Loucy (cell line): ENCODE data around the gene ENPP3.

Experiments used
- H2AFZ ChIP-seq: fragments of 200-600 bp; sonication (generic); 2 replicates; pipeline ENCODE4 v1.6.0; 2016; ENCODE audit warnings: antibody characterized with exemption, mild to moderate bottlenecking, low read length, moderate library complexity
- H3F3A ChIP-seq: fragments of 200-600 bp; 2 replicates; pipeline ENCODE4 v1.6.0; 2016; ENCODE audit warnings: antibody characterized with exemption, low read depth, mild to moderate bottlenecking
- H3K27me3 ChIP-seq: fragments of 200-600 bp; sonication (generic); 2 replicates; pipeline ENCODE4 v1.6.1; 2014; ENCODE audit warnings: low read length, mild to moderate bottlenecking; ENCODE audit not compliant: insufficient read depth, poor library complexity, severe bottlenecking
- H3K36me3 ChIP-seq: fragments of 200-600 bp; sonication (generic); 2 replicates; pipeline ENCODE4 v1.6.1; 2016; ENCODE audit warnings: low read length; ENCODE audit not compliant: insufficient read depth
- H3K4me1 ChIP-seq: fragments of 200-600 bp; sonication (generic); 2 replicates; pipeline ENCODE4 v1.5.1; 2014; ENCODE audit warnings: low read length, mild to moderate bottlenecking; ENCODE audit not compliant: insufficient read depth, poor library complexity, severe bottlenecking
- H3K4me2 ChIP-seq: fragments of 200-600 bp; sonication (generic); 2 replicates; pipeline ENCODE4 v1.6.0; 2014; ENCODE audit warnings: antibody characterized with exemption, low read length, low read depth, mild to moderate bottlenecking; ENCODE audit not compliant: poor library complexity, severe bottlenecking
- H3K4me3 ChIP-seq: fragments of 200-600 bp; sonication (generic); 2 replicates; pipeline ENCODE4 v1.5.1; 2014; ENCODE audit warnings: low read length, mild to moderate bottlenecking, mixed read lengths; ENCODE audit not compliant: poor library complexity, severe bottlenecking
- H3K79me2 ChIP-seq: fragments of 200-600 bp; sonication (generic); 2 replicates; pipeline ENCODE4 v1.6.1; 2014; ENCODE audit warnings: low read length; ENCODE audit not compliant: insufficient read depth
- H3K9ac ChIP-seq: fragments of 200-600 bp; sonication (generic); 2 replicates; pipeline ENCODE4 v1.6.0; 2014; ENCODE audit warnings: mild to moderate bottlenecking, low read depth, low read length, moderate library complexity; ENCODE audit not compliant: poor library complexity, severe bottlenecking
- H3K9me2 ChIP-seq: fragments of 200-600 bp; sonication (generic); replicated peaks from 2 replicates; pipeline ENCODE4 v1.6.1; 2016; ENCODE audit warnings: low read depth, low read length, mixed read lengths
- H3K9me3 ChIP-seq: fragments of 200-600 bp; sonication (generic); 2 replicates; pipeline ENCODE4 v1.6.1; 2014; ENCODE audit warnings: mild to moderate bottlenecking, antibody characterized with exemption, low read length, low read depth; ENCODE audit not compliant: insufficient read depth
- H4K20me1 ChIP-seq: fragments of 200-600 bp; sonication (generic); 2 replicates; pipeline ENCODE4 v1.6.0; 2014; ENCODE audit warnings: antibody characterized with exemption, low read length, mild to moderate bottlenecking; ENCODE audit not compliant: insufficient read depth, poor library complexity, severe bottlenecking
- EZH2phosphoT487 ChIP-seq: fragments of 200-600 bp; IDR thresholded peaks from 2 replicates; pipeline ENCODE4 v1.6.1; 2018; ENCODE audit warnings: antibody characterized with exemption, mild to moderate bottlenecking, moderate library complexity, borderline replicate concordance
- TF ChIP-seq, protein P1 (sequence below): fragments of 200-600 bp; sonication (generic); conservative IDR thresholded peaks from 2 replicates; pipeline ENCODE4 v1.5.1; 2014; ENCODE audit warnings: mild to moderate bottlenecking, antibody characterized with exemption, low read length

The ENPP3 gene

DNA sequence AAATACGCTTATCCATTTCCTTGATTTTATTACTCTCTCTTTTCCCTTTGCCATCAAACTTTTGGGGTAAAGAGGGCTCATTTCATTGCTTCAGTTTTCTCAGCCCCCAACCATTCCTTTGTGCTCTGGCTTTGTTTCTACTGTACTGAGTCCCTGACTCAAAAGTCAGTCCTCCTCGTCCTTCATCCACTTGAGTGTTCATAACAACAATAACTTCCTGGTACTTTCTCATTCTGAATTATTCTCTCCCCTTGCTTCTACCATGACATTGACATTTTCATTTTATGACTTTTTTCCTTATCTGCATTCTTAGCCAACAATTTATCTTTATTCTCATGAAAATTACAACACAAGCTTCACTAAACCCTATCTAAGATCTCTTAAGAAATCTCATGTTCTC, 911 bp downstream of the ENPP3 start:
- Histone ChIP-seq H3F3A (no peaks in the 10 kb centered on the region), H2AFZ (no peak overlapping the region), H3K4me1 (no peaks in the 10 kb centered on the region), H3K9me2 (no peaks in the 10 kb centered on the region), H3K9ac (no peak overlapping the region), H3K27me3 (no peaks in the 10 kb centered on the region), H3K36me3 (no peaks in the 10 kb centered on the region), H3K4me2 (no peak overlapping the region), H3K79me2 (no peaks in the 10 kb centered on the region), H3K4me3 (no peak overlapping the region), H4K20me1 (no peaks in the 10 kb centered on the region), H3K9me3 (no peaks in the 10 kb centered on the region)
- TF ChIP-seq, protein P1, sequence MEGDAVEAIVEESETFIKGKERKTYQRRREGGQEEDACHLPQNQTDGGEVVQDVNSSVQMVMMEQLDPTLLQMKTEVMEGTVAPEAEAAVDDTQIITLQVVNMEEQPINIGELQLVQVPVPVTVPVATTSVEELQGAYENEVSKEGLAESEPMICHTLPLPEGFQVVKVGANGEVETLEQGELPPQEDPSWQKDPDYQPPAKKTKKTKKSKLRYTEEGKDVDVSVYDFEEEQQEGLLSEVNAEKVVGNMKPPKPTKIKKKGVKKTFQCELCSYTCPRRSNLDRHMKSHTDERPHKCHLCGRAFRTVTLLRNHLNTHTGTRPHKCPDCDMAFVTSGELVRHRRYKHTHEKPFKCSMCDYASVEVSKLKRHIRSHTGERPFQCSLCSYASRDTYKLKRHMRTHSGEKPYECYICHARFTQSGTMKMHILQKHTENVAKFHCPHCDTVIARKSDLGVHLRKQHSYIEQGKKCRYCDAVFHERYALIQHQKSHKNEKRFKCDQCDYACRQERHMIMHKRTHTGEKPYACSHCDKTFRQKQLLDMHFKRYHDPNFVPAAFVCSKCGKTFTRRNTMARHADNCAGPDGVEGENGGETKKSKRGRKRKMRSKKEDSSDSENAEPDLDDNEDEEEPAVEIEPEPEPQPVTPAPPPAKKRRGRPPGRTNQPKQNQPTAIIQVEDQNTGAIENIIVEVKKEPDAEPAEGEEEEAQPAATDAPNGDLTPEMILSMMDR = no peak

DNA sequence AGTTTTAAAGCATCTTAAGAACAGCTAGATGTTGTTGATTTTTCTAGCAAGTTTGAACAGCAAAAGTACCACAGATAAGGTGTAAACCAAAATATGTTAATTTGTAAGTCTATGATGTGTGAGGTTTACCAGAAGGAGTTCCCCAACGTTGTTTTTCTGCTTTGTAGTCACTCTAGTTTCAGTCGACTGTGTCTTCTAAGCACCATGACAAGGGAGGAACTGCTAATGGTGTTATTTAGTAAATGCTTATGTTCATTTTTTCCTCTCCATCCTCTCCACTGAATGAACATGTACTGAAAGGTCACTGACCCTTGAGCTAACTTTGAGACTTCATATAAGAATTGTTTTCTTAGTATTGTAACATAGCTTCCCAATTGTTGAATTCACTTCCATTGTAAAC, 3.0 kb downstream of the ENPP3 start:
- Histone ChIP-seq H3K9me3 (no peaks in the 10 kb centered on the region), H3K36me3 (no peaks in the 10 kb centered on the region), H3K9me2 (no peaks in the 10 kb centered on the region), H3K4me1 (no peaks in the 10 kb centered on the region), H4K20me1 (no peaks in the 10 kb centered on the region), H2AFZ (no peak overlapping the region; the same call in 1 of the 2 replicates), H3K27me3 (no peaks in the 10 kb centered on the region), H3F3A (no peaks in the 10 kb centered on the region), H3K9ac (no peak overlapping the region), H3K79me2 (no peaks in the 10 kb centered on the region), H3K4me2 (no peak overlapping the region), H3K4me3 (no peak overlapping the region)
- TF ChIP-seq, protein P1 = no peak
- TF ChIP-seq EZH2phosphoT487 = no peak

DNA sequence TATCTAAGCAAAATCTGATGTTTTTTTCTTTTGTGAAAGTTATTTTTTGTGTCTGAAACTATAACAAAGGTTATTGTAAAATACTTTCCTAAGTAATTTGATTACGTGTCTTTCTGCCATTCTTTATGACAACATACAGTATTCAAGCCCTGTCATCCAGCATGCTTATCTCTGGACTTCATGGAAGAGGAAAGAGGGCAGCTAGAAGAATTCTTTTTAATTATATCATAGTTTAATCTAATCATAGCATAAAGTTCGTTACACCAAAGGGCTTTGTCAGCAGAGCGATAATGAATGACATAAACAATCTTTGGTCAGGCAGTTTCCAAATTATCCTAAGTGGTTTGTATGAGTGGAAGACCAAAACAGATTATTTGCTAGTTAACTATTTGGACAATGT, 3.5 kb downstream of the ENPP3 start:
- Histone ChIP-seq H3K9me3 (no peaks in the 10 kb centered on the region), H3K9ac (no peak overlapping the region), H3K4me3 (no peak overlapping the region), H2AFZ (no peak overlapping the region), H3K79me2 (no peaks in the 10 kb centered on the region), H3K4me2 (no peak overlapping the region), H4K20me1 (no peaks in the 10 kb centered on the region), H3K9me2 (no peaks in the 10 kb centered on the region), H3F3A (no peaks in the 10 kb centered on the region), H3K27me3 (no peaks in the 10 kb centered on the region), H3K36me3 (no peaks in the 10 kb centered on the region), H3K4me1 (no peaks in the 10 kb centered on the region)
- TF ChIP-seq, protein P1 = no peak
- TF ChIP-seq EZH2phosphoT487 = no peak
